DMS53 (cell line): ENCODE results near the gene GLI1.
A peak's percentile ranks its signal among the peaks of the same experiment; 100 is the strongest.
"Not testable (repeated sequence)": the region's sequence is repeated elsewhere in the genome, so short reads cannot be mapped to it uniquely, and the experiment has no call there.

Source experiments
- DNase-seq: peaks from one replicate; lab custom pipeline; 2025; lab: John Stamatoyannopoulos, UW

Gene GLI1

DNA sequence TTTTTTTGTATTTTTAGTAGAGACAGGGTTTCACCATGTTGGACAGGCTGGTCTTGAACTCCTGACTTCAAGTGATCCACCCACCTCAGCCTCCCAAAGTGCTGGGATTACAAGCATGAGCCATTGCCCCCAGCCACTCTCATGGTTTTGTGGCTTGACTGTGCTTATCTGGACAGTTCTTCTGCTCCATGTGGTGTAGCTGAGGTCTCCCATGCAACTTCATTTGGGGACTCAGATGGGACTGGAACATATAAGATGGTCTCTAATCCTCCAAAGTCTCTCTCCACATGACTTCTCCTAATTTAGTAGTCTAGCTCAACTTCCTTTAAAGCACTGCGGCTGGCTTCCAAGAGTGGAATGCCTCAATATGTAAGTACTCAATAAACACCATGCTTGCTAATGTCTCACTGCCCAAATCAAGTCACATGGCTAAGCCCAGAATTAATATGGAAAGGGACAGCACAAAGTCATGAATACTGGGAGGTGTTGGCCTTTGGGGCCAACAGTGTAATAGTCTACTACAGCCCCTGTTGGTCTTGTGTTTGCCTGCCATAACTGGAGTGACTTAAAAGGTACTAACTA lies 17.6 kb upstream of the GLI1 start:
- DNase-seq, result no peak

DNA sequence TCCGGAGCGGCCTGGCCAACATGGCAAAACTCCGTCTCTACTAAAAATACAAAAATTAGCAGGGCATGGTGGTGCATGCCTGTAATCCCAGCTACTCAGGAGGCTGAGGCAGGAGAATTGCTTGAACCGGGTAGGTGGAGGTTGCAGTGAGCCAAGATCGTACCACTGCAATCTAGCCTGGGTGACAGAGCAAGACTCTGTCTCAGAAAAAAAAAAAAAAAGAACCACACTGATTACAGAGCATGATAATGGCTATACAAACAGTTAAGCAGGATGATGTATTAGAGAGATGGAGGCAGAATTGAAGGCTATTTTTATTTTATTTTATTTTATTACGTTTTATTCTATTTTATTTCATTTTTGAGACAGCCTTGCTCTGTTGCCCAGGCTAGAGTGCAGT lies 15.2 kb upstream of the GLI1 start:
- DNase-seq, result not testable (repeated sequence)

DNA sequence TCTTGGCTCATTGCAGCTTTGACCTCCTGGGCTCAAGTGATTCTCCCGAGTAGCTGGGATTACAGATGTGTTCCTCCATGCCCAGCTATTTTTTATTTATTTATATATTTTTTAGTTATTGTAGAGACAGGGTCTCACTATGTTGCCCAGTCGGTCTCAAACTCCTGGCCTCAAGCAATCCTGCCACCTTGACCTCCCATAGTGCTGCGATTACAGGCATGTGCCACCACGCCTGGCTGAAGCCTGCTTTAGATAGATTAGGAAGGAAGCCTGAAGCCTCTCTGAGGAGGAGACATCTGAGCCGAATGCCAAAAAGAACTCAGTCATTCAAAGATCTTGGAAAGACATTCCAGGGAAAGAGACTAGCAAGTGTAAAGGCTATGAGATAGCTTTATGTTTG lies 14.8 kb upstream of the GLI1 start:
- no peak for DNase-seq

DNA sequence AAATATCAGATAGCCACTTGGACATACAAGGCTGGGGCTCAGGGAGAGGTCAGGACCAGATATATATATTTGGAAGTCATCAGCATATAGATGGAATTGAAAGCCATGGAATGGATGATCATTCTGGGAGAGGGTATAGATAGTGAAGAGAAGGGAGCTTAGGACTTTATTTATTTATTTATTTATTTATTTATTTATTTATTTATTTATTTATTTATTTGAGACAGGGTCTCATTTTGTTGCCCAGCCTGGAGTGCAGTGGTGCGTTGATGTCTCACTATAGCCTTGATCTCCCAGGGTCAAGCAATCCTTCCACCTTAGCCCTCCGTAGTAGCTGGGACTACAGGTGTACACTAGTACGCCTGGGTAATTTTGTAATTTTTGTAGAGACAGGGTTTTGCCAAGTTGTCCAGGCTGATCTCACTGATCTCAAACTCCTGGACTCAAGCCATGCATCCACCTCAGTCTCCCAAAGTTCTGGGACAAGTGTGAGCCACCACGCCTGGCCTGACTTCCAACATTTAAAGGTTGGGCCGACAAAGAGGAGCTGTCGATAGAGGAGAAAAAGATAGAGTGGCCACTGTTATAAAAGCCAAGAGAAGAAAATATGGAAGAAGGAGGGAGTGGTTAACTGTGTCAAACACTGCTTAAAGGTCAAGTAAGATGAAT lies 13.2 kb upstream of the GLI1 start:
- DNase-seq, result no peak

DNA sequence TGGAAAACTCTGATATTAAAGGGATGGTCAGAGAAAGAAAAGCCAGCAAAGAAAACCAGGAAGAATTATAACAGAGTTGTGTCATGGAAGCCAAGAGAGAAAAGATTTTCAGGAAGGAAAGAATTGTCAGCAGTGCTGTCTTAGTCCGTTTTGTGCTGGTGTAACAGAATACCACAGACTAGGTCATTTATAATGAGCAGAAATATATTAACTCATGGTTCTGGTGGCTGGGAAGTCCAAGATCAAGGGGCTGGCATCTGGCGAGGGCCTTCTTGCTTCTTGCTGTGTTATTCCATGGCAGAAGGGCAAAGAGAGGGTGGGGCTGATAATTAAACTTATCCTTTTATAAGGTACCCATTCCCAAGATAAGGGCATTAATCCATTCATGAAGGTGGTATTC lies 10.9 kb upstream of the GLI1 start:
- no peak for DNase-seq

DNA sequence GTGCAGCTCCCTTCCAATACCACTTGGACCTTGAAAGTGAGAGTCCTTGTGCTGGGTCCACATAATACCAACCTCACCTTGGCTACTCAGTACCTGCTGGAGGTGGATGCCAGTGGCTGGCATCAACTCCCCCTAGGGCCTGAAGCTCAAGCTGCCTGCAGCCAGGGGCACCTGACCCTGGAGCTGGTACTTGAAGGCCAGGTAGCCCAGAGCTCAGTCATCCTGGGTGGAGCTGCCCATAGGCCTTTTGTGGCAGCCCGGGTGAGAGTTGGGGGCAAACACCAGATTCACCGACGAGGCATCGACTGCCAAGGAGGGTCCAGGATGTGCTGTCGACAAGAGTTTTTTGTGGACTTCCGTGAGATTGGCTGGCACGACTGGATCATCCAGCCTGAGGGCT lies 10.2 kb upstream of the GLI1 start:
- DNase-seq, result no peak

DNA sequence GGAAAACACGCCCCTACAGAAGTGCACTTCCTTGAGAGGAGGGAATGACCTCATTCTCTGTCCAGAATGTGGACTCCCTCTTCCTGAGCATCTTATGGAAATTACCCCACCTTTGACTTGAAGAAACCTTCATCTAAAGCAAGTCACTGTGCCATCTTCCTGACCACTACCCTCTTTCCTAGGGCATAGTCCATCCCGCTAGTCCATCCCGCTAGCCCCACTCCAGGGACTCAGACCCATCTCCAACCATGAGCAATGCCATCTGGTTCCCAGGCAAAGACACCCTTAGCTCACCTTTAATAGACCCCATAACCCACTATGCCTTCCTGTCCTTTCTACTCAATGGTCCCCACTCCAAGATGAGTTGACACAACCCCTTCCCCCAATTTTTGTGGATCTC lies 9.5 kb upstream of the GLI1 start:
- no peak for DNase-seq

DNA sequence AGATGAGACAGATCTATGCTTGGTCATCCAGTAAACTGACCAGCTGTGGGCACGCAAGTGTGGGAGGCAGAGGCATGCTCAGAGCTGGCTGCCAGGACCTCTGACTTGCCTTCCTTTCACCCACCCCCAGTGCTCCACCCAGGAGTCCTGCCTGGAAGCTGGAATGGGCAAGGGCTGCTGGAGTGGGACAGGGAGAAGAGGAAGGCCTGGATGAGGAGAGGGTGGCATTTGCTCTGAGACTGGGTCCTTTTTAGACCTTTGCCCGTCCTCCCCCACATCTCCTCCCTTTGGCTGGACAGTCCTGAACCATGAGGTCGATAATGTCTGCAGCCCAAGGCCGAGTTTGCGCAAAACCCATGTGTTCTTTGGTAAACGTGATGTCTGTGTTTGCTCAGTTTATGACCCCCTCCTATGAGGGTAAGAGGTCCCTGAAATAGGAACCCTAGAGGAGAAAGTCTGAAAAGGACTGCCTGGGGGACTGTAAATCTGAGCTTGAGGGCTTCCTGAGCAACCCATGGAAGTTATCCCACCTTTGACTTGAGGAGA lies 8.3 kb upstream of the GLI1 start:
- no peak for DNase-seq

DNA sequence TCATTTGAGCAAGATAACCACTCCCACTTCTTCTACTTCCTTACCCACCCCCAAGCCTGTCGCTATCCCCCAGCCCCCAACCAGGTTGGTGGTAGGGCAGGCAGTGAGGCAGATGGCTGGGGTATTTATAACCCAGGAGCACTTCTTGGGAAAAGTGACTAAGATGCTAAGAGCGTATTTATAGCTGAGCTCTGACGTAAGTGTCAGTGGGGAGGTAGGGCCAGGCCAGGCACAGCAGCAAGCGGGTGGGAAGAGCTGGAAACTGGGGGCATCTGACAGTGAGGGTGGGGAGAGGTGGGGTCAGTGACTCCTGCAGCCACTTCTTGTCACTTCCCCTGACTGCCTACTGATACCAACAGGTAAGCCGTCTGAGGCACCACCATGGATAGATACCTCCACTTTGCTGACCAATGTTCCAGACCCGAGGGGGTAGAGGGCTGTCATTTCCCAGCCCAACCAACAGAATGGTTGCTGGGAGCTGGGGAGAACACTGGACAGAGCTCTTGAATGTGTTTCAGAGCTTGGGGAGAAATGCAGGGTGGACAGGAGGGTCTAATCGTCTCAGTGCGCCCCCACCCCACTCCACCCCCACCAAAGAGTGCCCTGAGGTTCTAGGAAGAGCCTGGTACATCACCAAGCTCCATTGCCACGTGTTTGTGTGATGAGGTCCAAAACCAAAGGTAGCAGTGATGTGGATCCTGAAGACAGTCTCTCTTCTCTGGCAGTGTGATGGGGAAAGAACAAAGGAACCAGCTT lies 7.2 kb upstream of the GLI1 start:
- peak; percentile 37 for DNase-seq

DNA sequence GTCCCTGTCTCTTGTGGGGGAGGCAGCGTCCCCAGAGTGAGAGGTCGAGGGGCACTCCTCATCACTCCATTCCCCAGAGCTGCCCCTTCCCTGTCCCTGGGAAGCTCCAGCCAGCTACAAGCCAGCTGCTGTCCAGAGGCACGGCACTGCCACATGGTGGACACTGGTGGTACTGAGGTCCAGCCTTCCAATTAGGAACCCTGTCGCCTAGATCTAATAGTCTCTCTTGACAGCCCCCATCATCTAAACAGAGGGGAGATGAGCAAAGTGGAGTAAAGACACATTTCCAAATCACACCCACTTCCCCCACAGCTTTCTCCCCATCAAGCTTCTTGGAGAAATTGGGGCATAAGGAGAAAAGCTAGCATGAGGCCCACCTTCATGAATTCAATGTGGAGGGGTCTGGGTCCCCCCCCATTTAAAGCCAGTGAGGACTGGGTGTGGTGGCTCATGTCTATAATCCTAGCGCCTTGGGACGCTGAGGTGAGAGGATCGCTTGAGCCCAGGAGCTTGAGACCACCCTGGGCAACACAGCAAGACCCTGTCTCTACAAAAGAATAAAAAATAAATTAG lies 6.6 kb upstream of the GLI1 start:
- DNase-seq, result peak; percentile 88

DNA sequence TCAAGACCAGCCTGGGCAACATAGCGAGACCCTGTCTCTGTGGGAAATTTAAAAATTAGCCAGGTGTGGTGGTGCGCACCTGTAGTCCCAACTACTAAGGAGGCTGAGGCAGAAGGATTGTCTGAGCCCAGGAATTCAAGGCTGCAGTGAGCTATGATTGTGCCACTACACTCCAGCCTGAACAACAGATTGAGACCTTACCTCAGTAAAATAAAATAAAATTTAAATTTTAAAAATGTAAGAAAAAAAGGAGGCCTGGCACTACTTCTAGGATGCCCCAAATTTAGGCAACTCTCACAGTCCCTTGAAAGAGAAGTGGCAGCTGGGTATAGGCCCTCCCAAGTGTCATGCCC lies 5.4 kb upstream of the GLI1 start:
- DNase-seq, result no peak

DNA sequence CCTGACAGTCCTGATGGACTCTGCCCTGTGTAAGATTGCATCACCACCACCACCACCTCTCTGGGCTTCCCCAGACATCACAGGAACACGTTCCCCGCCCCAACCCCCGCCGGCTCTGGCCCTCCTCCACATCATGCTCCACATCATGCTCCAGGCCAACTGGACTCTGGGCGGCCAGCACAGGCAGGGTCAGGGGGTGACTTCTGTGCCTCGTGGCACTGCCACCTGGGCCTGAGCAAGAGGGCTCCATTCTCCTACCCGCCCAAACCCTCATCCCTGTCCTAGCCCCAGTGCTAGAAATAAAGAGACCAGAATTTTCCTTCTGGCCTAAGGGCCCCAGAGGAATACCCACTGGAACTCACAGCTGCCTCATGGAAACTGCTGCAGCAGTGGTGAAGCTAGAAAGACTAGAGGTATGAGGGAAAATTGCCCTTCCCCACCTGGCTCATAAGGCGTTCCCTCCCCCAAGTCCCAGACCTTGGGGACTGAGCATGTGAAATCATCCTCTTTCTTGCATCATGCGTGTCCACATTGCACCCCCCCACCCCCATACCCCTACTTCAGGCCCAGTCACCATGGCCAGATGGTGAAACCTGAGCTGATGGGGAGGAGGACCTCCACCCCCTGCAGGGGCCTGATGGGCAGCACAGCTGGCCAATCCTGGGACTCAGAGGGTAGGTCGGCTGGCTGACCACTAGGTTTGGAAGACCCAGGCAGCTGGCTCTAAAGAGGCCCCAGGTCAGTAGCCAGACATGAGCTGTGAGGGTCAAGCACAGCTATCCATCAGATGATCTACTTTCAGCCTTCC lies 4.8 kb upstream of the GLI1 start, which contains the start of gene INHBE:
Gene INHBE, plus strand, starts transcription at position 742 of the 808 bp plus-strand sequence. CDS start 230 bp downstream, outside the sequence.
- DNase-seq, result peak; percentile 69

DNA sequence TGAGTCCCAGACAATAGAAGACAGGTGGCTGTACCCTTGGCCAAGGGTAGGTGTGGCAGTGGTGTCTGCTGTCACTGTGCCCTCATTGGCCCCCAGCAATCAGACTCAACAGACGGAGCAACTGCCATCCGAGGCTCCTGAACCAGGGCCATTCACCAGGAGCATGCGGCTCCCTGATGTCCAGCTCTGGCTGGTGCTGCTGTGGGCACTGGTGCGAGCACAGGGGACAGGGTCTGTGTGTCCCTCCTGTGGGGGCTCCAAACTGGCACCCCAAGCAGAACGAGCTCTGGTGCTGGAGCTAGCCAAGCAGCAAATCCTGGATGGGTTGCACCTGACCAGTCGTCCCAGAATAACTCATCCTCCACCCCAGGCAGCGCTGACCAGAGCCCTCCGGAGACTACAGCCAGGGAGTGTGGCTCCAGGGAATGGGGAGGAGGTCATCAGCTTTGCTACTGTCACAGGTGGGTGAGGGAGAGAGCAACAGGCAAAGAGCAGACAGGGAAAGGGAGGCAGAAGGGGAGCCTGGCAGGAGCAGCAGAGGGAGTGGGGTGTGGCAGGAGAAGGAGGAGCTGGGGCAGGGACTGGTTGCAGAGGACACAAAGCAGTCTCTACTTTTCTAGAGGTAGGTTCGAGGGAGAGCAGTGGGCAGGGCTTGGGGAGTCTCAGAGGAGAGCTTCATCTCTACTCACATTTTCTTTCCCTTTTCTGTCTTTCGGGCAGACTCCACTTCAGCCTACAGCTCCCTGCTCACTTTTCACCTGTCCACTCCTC lies 4.0 kb upstream of the GLI1 start:
- peak; percentile 69 for DNase-seq

DNA sequence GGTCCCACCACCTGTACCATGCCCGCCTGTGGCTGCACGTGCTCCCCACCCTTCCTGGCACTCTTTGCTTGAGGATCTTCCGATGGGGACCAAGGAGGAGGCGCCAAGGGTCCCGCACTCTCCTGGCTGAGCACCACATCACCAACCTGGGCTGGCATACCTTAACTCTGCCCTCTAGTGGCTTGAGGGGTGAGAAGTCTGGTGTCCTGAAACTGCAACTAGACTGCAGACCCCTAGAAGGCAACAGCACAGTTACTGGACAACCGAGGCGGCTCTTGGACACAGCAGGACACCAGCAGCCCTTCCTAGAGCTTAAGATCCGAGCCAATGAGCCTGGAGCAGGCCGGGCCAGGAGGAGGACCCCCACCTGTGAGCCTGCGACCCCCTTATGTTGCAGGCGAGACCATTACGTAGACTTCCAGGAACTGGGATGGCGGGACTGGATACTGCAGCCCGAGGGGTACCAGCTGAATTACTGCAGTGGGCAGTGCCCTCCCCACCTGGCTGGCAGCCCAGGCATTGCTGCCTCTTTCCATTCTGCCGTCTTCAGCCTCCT lies 3.4 kb upstream of the GLI1 start:
- DNase-seq, result peak; percentile 76

DNA sequence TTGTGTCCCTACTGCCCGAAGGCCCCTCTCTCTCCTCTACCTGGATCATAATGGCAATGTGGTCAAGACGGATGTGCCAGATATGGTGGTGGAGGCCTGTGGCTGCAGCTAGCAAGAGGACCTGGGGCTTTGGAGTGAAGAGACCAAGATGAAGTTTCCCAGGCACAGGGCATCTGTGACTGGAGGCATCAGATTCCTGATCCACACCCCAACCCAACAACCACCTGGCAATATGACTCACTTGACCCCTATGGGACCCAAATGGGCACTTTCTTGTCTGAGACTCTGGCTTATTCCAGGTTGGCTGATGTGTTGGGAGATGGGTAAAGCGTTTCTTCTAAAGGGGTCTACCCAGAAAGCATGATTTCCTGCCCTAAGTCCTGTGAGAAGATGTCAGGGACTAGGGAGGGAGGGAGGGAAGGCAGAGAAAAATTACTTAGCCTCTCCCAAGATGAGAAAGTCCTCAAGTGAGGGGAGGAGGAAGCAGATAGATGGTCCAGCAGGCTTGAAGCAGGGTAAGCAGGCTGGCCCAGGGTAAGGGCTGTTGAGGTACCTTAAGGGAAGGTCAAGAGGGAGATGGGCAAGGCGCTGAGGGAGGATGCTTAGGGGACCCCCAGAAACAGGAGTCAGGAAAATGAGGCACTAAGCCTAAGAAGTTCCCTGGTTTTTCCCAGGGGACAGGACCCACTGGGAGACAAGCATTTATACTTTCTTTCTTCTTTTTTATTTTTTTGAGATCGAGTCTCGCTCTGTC lies 2.7 kb upstream of the GLI1 start:
- DNase-seq, result no peak

DNA sequence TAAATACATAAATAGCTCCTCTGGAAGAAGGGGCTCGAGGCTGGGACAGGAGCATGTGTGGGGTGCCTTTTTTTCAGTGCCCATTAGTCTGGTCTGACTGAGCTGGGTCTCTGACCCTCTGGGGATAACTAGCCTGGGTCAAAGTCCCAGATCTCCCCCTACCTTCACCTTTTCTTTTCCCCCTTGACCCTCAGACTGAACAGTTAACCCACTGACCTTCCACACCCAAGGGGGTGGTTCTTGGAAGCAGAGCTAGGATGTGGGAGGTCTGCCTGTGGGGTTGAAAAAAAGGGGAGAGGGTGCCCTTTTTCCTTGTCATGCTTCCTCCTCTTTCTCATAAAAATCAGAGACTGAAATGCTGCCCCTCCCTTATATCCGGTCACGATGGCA lies 925 bp upstream of the GLI1 start:
- no peak for DNase-seq

DNA sequence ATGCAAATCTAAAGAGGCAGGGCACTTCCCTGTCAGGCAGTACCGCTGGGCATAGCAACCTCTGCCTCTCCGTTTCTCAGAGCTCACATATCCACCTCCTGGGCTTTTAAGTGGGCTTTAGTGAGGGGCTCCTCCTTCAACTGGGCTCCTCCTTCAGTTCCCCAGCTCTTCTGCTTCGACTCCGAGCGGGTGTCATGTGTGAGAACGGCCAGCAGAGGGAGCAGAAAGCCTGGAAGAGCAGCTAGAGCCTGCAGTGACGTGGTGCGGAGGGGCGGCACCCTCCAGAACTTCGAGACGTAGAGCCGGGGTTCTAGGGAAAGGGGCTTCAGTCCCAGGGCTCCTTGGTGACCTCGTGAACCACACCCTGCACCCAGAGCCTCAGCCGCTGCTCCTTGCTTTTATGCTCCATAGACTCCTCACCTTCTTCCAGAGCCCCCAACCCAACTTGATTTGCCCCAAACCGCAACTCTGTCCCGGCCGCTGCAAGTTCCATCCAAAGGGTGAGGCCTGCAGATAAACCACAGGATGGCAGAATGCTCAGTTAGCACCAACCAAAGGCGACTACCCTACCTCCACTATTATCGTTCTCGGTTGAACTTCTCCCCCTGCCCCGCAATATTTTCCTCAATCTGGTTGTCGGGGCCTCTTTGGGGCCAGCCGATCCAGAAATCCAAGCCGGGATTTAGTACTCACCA lies 383 bp upstream of the GLI1 start:
- peak; percentile 97 for DNase-seq

DNA sequence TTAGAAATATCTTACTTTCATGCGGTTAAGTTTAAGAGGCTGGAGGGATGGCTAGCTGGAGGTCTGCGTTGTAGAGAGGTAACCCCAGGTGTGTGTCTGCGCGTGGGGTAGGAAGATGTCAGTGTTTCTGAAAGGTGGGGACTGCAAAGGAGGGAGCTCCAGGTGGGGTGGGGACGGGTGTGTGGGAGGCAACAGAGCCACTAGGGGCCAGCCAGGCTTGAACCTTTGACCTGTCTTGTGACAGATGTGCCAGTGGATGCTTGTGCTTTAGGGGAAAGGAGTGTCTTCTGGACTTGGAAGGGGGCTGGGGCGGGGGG lies 841 bp downstream of the GLI1 start:
- DNase-seq, result peak; percentile 56

DNA sequence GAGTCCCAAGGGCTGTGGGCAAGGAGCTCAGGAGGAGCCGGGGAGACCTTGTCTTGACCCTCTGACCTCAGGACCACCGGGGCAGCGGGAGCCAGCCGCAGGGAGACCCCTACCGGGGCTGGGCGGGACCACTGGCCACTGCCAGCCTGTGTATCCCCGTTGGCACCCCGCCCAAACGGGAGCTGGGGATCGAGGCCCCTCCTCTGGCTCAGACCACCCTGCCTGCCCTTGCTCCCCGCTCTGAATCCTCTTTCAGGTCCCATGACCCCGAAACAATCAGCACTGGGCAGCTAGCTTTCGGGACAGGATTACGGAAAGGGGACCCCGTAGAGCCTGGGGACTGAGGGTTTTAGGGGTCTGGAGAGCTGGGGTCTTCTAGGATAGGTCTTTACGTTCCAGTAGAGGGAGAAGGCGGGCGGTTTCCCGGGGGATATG lies 1.3 kb downstream of the GLI1 start:
- DNase-seq, result no peak
